ENCODE measurements around the gene CCNI.
"Not testable (repeated sequence)": the region's sequence is repeated elsewhere in the genome, so short reads cannot be mapped to it uniquely, and the experiment has no call there.

The CCNI gene

DNA sequence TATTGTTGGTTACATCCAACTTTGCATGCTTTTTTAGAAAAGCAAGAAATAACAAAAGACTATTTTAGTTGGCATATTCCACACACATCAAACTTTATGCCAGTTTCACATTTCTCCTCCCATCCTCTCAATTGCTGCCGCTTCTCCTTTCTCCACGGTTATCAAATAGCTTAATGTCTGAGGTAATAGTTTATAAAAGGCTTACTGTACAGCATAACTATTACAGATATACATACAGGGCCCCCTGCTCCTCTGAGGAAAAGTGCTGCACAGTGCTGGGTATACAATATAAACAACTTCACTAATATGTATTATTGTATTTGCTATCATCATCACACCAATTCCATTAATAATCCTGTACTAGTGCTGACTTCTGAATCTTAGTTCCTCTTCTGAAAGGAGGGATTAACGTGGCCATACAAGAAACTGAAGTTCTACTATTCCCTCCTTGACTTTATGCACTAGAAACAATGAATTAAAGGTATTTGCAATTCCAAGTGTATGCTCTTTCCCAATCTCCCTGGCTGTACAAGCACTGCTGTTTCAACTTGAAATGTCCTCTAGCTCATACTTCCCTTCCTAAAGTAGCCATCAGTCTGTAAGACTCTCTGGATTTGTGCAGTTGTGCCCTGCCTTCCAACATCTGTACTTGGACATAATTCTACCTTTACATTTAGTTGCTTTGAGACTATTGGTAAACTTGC, 2.5 kb downstream of the CCNI start:
- Mint-ChIP-seq H3K4me3 (no peak overlapping the region), H3K36me3 (peaks cover 2% of the 10 kb centered on the region), H3K27ac (no peak overlapping the region), H3K9me3 (ENCODE audit: low read depth) (no peaks in the 10 kb centered on the region), H3K27me3 (no peaks in the 10 kb centered on the region), H3K4me1 (ENCODE audit: low read depth) (peaks cover 54% of the 10 kb centered on the region)

DNA sequence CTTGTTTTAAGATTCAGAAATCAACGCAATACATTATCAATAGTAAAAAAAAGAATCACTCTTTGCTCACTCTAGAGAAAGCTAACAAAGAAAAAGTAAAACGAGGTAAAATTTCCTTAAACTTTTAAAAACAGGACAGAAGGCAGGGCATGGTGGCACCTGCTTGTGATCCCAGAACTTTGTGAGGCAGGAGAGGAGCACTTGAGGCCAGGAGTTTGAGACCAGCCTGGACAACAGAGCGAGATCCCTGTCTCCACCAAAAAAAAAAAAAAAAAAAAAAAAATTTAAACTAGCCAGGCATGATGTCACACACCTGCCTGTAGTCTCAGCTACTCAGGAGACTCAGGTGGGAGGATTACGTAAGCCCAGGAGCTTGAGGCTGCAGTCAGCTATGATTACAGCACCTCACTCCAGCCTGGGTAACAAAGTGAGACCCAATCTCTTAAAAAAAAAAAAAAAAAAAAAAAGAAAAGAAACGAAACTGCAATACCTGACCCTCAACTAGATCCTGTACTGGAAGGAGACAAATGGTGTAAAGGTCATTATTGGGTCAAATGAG, 3.5 kb downstream of the CCNI start:
- no peaks in the 10 kb centered on the region for H3K36me3 Mint-ChIP-seq
- H3K4me3 Mint-ChIP-seq, result no peak overlapping the region
- H3K9me3 Mint-ChIP-seq (ENCODE audit: low read depth), result no peaks in the 10 kb centered on the region
- H3K27me3 Mint-ChIP-seq, result no peaks in the 10 kb centered on the region
- H3K4me1 Mint-ChIP-seq (ENCODE audit: low read depth), result peaks cover 48% of the 10 kb centered on the region
- H3K27ac Mint-ChIP-seq, result peak overlapping the region; percentile 83

DNA sequence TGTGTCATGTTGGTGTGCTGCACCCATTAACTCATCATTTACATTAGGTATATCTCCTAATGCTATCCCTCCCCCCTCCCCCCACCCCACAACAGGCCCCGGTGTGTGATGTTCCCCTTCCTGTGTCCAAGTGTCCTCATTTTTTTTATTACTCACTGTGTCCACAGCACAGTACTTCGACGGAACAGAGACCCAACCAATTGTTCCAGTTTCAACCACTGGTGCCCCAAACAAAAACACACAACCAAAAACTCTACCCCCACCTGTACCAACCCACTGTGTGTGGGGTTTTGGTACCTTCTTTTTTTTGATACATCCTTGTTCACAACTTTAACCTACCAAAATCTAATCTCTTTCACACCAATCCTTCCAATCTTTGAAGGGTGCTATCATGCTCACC, 6.3 kb downstream of the CCNI start:
- Mint-ChIP-seq H3K4me1 (ENCODE audit: low read depth) (peaks cover 49% of the 10 kb centered on the region), H3K27ac (peak overlapping the region; percentile 18), H3K4me3 (peak overlapping the region; percentile 49)
- not testable (repeated sequence) for H3K36me3 Mint-ChIP-seq; H3K27me3 Mint-ChIP-seq; H3K9me3 Mint-ChIP-seq (ENCODE audit: low read depth)

DNA sequence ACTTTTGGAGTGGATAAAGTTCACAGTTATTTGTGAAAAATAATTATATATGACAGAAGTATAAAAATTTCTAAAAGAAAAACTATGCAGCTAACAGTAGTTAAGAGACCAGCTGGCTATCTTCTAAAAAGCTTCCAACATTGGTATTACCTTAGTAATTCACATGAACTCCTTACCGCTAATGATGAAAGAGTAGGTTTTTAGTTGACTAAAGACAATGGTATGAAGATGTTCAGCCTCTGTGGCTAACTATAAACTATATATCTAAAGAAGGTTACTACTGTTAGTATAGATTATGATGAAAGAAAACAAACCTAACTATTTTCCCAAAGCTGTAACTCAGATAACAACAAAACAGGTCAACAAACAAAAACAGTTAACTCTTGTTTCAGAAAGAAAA, 10.4 kb downstream of the CCNI start:
- Mint-ChIP-seq H3K27me3 (no peaks in the 10 kb centered on the region), H3K27ac (peak overlapping the region; percentile 50), H3K4me1 (ENCODE audit: low read depth) (peaks cover 40% of the 10 kb centered on the region), H3K36me3 (peaks cover 3% of the 10 kb centered on the region), H3K4me3 (no peak overlapping the region), H3K9me3 (ENCODE audit: low read depth) (no peaks in the 10 kb centered on the region)

DNA sequence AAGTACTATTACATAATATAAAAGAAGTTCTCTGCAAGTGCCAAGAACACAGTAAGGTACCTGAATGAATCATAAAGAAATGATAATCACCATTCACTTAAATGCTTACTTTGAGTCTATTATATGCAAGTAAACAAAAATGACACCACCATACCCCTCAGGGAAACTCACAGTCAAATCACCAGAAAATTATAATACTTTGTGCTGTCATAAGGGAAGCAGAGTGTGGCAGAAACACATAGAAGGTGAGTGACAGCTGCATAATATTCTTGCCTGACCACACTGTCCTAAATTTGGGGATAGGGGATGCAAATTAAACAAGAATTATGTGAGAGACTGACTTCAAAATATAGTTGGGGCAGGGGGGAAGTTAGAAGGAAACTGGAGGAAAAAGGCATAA, 12.9 kb downstream of the CCNI start:
- H3K36me3 Mint-ChIP-seq, result peaks cover 7% of the 10 kb centered on the region
- peaks cover 32% of the 10 kb centered on the region for H3K4me1 Mint-ChIP-seq (ENCODE audit: low read depth)
- H3K27ac Mint-ChIP-seq, result peak overlapping the region; percentile 78
- H3K4me3 Mint-ChIP-seq, result no peak overlapping the region
- H3K9me3 Mint-ChIP-seq (ENCODE audit: low read depth), result no peaks in the 10 kb centered on the region
- H3K27me3 Mint-ChIP-seq, result no peaks in the 10 kb centered on the region

DNA sequence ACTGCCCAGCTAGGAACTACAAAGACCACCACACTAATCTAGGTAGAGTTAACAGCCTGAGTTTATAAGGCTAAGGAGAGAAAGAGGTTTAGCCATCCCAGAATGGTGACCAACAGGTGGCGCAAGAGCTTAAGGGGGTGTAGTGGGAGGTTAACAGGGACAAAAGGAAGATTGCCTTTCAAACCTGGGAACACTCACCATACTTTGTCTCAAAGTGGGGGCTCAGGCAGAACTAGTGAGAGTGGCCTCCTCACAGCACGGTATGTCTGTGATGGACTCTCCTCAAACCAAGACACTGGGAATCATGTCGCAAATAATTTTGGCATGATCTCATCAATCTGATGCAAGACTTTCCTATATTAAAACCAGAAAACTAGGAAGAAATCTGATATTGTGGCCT, 23.4 kb downstream of the CCNI start:
- H3K27ac Mint-ChIP-seq, result peak overlapping the region; percentile 23
- no peaks in the 10 kb centered on the region for H3K27me3 Mint-ChIP-seq
- H3K4me1 Mint-ChIP-seq (ENCODE audit: low read depth), result peaks cover 13% of the 10 kb centered on the region
- no peaks in the 10 kb centered on the region for H3K9me3 Mint-ChIP-seq (ENCODE audit: low read depth)
- no peak overlapping the region for H3K4me3 Mint-ChIP-seq
- peaks cover 7% of the 10 kb centered on the region for H3K36me3 Mint-ChIP-seq

DNA sequence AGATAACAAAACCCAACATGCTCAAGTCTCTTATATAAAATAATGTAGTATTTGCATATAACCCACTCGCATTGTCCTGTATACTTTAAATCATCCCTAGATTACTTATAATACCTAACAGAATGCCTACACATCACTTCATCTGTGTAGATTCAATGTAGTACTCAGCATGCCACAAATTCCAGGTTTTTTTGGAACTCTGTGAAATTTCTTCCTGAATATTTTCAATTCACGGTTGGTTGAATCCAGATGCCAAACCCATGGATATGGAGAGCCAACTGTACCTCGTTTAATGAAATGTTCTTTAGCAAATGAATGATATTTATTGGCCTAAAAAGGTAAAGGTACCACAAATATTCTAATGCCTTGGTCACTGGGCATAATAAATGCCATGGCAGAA, 24.8 kb downstream of the CCNI start:
- Mint-ChIP-seq H3K27me3 (no peaks in the 10 kb centered on the region), H3K4me1 (ENCODE audit: low read depth) (peaks cover 6% of the 10 kb centered on the region), H3K36me3 (no peaks in the 10 kb centered on the region), H3K27ac (peak overlapping the region; percentile 61), H3K4me3 (no peak overlapping the region), H3K9me3 (ENCODE audit: low read depth) (no peaks in the 10 kb centered on the region)

DNA sequence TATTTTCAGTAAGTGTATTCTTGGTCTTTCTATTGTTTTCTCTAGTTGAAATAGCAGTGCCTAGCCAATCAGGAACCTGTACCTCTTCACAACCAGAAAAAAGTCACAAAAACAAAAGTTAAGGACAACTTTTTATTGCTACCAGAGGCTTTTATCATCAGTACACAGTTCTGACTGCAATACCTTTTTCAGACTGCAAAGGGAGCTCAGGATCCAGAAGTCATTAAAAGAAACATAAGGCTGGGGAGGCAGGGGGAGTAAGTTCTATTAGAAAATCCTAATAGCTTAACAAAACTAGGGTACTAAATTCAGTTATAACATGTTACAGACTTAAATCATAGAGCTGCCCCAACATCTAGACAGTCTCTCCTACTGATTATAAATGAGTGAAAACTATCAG, 28.8 kb downstream of the CCNI start:
- H3K4me3 Mint-ChIP-seq, result no peak overlapping the region
- no peaks in the 10 kb centered on the region for H3K27me3 Mint-ChIP-seq
- H3K36me3 Mint-ChIP-seq, result no peaks in the 10 kb centered on the region
- H3K9me3 Mint-ChIP-seq (ENCODE audit: low read depth), result no peaks in the 10 kb centered on the region
- H3K4me1 Mint-ChIP-seq (ENCODE audit: low read depth), result peaks cover 13% of the 10 kb centered on the region
- H3K27ac Mint-ChIP-seq, result peak overlapping the region; percentile 41

DNA sequence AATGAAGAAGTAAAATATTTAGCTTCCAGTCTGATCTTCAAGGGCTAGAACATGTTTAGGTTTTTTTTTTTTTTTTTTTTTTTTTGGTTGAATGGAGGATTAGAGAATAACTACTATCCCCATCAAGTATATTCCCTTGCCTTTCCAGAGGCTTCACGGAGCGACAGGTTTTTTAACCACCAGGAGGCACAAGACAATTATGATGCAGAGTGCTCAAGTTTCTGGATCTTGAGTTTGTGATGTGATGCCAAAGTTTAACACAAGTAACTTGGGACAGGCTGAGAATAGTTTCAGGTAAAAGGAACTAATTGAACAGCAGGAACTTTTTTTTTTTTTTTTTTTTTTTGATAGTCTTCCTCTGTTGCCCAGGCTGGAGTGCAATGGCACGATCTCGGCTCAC, 30.3 kb downstream of the CCNI start:
- H3K27me3 Mint-ChIP-seq, result no peaks in the 10 kb centered on the region
- H3K4me3 Mint-ChIP-seq, result no peak overlapping the region
- no peak overlapping the region for H3K27ac Mint-ChIP-seq
- peaks cover 13% of the 10 kb centered on the region for H3K4me1 Mint-ChIP-seq (ENCODE audit: low read depth)
- no peaks in the 10 kb centered on the region for H3K9me3 Mint-ChIP-seq (ENCODE audit: low read depth)
- H3K36me3 Mint-ChIP-seq, result peaks cover 1% of the 10 kb centered on the region

DNA sequence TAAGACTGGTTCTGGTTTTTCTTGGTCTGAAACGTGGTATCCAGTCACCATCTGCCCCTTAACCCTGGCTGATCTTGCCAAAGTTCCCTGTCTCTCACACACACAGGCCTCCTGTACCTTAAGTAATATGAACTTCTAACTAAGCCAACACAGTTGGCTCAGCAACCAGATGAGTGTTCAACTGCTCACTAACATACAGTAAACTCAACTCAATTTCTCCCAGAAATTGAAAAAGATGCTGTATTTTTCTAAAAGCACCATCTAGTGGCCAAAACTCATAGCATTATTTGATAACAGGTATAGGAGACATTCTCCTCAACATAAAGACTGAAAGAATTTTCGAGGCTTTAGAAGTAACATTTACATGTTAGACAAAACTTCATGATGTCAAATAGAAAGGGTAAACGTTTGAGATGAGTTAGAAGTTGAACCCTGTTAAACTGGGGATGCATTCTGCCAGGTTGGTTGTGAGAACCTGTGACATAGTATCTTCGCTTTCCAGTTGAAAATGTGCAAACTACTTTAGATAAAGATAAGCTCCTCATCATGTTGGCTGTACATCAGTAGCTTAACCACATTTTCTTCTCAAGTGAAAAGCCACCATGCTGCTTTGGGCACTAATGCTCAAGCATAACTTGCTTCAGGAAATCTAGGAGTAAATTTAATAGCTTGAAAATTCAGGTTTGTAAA, 31.2 kb downstream of the CCNI start:
- Mint-ChIP-seq H3K27ac (peak overlapping the region; percentile 55), H3K4me1 (ENCODE audit: low read depth) (peaks cover 12% of the 10 kb centered on the region), H3K4me3 (no peak overlapping the region), H3K9me3 (ENCODE audit: low read depth) (no peaks in the 10 kb centered on the region), H3K27me3 (no peaks in the 10 kb centered on the region), H3K36me3 (peaks cover 6% of the 10 kb centered on the region)

DNA sequence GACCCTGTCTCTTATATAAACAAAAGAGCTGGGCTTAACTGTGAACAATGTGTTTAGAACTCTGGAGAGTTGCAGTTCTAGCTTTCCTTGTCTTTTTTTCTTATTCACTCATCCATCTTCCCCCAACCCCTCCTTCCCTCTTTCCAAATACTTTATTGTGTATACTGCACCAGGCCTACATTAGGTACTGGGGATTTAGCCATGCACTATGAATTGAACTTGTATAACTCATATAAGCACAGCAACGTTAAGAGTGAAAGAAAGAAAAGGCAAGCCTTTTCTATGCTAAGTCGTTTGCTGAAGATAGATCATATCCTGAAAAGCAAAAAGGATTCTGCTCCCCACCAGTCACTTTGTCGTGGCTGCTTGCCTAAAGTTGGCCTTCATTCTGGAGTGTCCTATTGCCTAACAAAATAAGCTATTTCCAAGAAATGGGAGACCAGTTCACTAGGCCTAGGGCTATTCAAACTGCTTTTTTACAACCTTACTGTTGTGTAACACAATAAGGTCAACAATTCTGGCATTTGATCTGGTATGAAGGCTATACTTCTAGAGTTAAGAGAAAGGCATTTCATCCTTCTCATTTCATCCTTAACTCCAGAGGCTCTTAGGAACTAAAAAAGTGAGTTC, 32.2 kb downstream of the CCNI start:
- Mint-ChIP-seq H3K36me3 (peaks cover 9% of the 10 kb centered on the region), H3K4me3 (no peak overlapping the region)

DNA sequence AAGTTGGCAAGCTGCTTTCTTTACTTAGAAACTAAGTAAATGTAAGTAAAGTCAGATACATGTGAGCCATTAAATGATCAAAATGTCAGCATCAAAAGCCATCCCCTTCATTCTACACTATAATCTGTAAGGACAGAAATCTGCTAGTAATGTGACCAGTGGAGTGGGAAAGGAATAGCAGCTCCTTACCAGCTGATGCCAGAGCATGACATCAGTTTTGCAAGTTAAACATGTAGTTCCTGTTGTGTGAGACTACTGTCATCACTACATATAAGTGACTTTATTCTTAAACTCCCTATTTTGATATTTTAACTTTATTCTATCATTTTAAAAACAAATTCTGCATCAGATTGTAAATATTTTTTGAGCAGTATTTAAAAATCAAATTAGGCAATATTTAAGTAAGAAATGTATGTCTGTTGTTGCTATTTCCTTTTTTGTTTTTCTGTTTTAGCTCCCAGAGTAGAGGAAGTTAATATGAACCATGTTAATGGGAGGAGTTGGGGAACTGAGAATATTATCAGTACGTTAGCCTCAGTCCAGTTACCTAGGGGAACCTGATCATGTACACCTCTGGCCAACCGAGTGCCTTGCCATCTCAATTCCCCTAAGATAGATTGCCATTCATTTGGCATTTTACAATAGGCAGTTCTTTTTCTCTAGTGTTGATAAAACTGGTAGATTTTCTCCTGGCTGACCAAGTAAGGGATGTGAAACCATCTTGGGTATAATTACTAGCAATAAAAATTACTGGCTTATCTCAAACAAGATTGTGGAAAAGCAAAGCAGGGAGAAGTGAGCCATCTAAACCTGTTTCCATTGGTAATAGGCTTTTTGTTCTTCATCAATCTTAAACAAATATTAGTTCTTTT, 34.7 kb downstream of the CCNI start:
- no peaks in the 10 kb centered on the region for H3K27me3 Mint-ChIP-seq
- H3K4me1 Mint-ChIP-seq (ENCODE audit: low read depth), result peaks cover 10% of the 10 kb centered on the region
- no peak overlapping the region for H3K4me3 Mint-ChIP-seq
- no peak overlapping the region for H3K27ac Mint-ChIP-seq
- H3K9me3 Mint-ChIP-seq (ENCODE audit: low read depth), result no peaks in the 10 kb centered on the region
- H3K36me3 Mint-ChIP-seq, result peaks cover 17% of the 10 kb centered on the region

More for the DNA sequence above, 32.2 kb downstream of the CCNI start:
- Mint-ChIP-seq H3K9me3 (ENCODE audit: low read depth) (no peaks in the 10 kb centered on the region), H3K27ac (no peak overlapping the region), H3K27me3 (no peaks in the 10 kb centered on the region), H3K4me1 (ENCODE audit: low read depth) (peaks cover 12% of the 10 kb centered on the region)

DNA sequence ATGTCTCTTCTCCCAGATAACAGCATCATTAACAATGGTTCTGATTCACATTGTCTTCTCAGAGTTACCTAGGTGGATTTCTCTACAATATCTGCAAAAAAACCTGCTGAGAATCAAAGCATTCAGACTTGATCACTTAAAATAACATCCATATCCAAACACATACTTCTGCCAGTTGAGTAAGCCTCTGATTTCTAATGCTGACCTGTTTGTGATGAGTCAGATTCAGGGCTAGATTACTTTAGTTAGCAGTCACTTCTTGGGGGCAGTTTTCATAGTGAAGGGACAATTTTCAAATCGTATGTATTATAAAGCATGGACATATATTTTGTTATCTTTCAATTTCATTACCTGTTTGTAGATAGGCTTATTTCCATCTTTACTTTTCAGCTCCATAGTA, 35.5 kb downstream of the CCNI start:
- peaks cover 22% of the 10 kb centered on the region for H3K36me3 Mint-ChIP-seq
- H3K4me3 Mint-ChIP-seq, result no peak overlapping the region
- no peak overlapping the region for H3K27ac Mint-ChIP-seq
- H3K9me3 Mint-ChIP-seq (ENCODE audit: low read depth), result no peaks in the 10 kb centered on the region
- no peaks in the 10 kb centered on the region for H3K27me3 Mint-ChIP-seq
- peaks cover 10% of the 10 kb centered on the region for H3K4me1 Mint-ChIP-seq (ENCODE audit: low read depth)

DNA sequence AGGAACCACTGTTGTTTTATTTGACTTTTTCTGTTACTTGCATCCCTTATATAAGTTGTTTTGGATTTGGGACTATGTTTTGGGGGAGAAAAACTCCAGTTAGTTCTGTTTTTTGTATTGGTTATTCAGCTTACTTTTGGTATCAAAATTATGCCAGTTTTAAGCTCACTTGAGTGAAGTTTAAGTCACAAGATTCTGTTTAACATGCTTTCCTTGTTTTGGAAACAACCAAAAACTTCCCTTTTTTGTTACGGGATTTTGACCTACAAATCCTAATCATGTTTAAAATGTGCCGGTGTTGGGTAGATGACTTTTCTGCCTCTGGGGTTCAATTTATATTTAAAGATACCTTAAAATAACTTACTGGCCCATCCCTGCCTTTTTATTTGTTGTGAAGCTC, 36.0 kb downstream of the CCNI start:
- peaks cover 27% of the 10 kb centered on the region for H3K36me3 Mint-ChIP-seq
- peaks cover 7% of the 10 kb centered on the region for H3K4me1 Mint-ChIP-seq (ENCODE audit: low read depth)
- H3K27me3 Mint-ChIP-seq, result no peaks in the 10 kb centered on the region
- H3K4me3 Mint-ChIP-seq, result no peak overlapping the region
- H3K27ac Mint-ChIP-seq, result no peak overlapping the region
- no peaks in the 10 kb centered on the region for H3K9me3 Mint-ChIP-seq (ENCODE audit: low read depth)
